EL (cell line): ENCODE measurements around the gene ZFAND3.
"Not testable (repeated sequence)": the region's sequence is repeated elsewhere in the genome, so short reads cannot be mapped to it uniquely, and the experiment has no call there.

ENCODE experiments used
- DNase-seq: peaks from one replicate; pipeline ENCODE4 v3.0.0-alpha.2; 2016

ZFAND3 gene

GRCh38 chr6:37940074-37940847, 120.7 kb downstream of the ZFAND3 start:
- peak; percentile 44 for DNase-seq

- DNase-seq, result no peak
Measured at GRCh38 chr6:37941871-37942270, 122.3 kb downstream of the ZFAND3 start.

GRCh38 chr6:37942606-37943376, 123.3 kb downstream of the ZFAND3 start:
- no peak for DNase-seq

- no peak for DNase-seq
Measured at GRCh38 chr6:37943436-37944058, 124.0 kb downstream of the ZFAND3 start.

GRCh38 chr6:37946057-37946456, 126.5 kb downstream of the ZFAND3 start:
- DNase-seq, result no peak

- DNase-seq, result no peak
Measured at GRCh38 chr6:37947468-37947867, 127.9 kb downstream of the ZFAND3 start.

GRCh38 chr6:37948584-37948983, 129.1 kb downstream of the ZFAND3 start:
- DNase-seq, result not testable (repeated sequence)

GRCh38 chr6:37952027-37952426, 132.5 kb downstream of the ZFAND3 start:
- DNase-seq, result no peak

GRCh38 chr6:37954791-37955190, 135.3 kb downstream of the ZFAND3 start:
- no peak for DNase-seq

GRCh38 chr6:37956711-37957275, 137.3 kb downstream of the ZFAND3 start:
- no peak for DNase-seq

- DNase-seq, result no peak
Measured at GRCh38 chr6:37959061-37959460, 139.5 kb downstream of the ZFAND3 start.

GRCh38 chr6:37960139-37960935, 140.8 kb downstream of the ZFAND3 start:
- no peak for DNase-seq

GRCh38 chr6:37962481-37963080, 143.1 kb downstream of the ZFAND3 start:
- not testable (repeated sequence) for DNase-seq

- peak; percentile 15 for DNase-seq
Measured at GRCh38 chr6:37965964-37966676, 146.6 kb downstream of the ZFAND3 start.

GRCh38 chr6:37966801-37967200, 147.3 kb downstream of the ZFAND3 start:
- DNase-seq, result no peak

GRCh38 chr6:37967651-37968050, 148.1 kb downstream of the ZFAND3 start:
- no peak for DNase-seq

- no peak for DNase-seq
Measured at GRCh38 chr6:37971266-37971665, 151.7 kb downstream of the ZFAND3 start.

- DNase-seq, result no peak
Measured at GRCh38 chr6:37971711-37972390, 152.3 kb downstream of the ZFAND3 start.

GRCh38 chr6:37972994-37973757, 153.6 kb downstream of the ZFAND3 start:
- no peak for DNase-seq

- no peak for DNase-seq
Measured at GRCh38 chr6:37974381-37974780, 154.9 kb downstream of the ZFAND3 start.
